Suprapubic skin (tissue), 3 donors: ENCODE data around the gene PRDM13.

Experiments used
- CTCF ChIP-seq, 2 donors: fragments of 200-600 bp in 1 of 2; fragments of 450-650 bp in 1 of 2; sonication (generic) in 1 of 2; IDR thresholded peaks; one replicate each; pipeline ENCODE4 v1.5.1; 2016 to 2019; ENCODE audit warnings: antibody characterized with exemption in 2 of 2, mild to moderate bottlenecking in 1 of 2, moderate library complexity in 1 of 2
- POLR2AphosphoS5 ChIP-seq, 3 donors: sonication (generic); formaldehyde crosslinking; IDR thresholded peaks; one replicate each; pipeline ENCODE4 v1.6.1; 2017; ENCODE audit warnings: antibody characterized with exemption in 3 of 3

GRCh38 chr6:99608886-99609482 is 2.4 kb downstream of the PRDM13 start:
- TF ChIP-seq POLR2AphosphoS5 (IDR thresholded peaks at IDR 0.05) (no peak), CTCF (IDR thresholded peaks at IDR 0.05) (no peak)
